Activated CD8-positive, alpha-beta T cell treated with anti-CD3 and anti-CD28 coated beads, Interleukin-2, amount 10 ng/mL, durations not matched to agents 7 days and 5 days (primary cell): ENCODE results near the gene MRPS12. TPM values are rescaled to one million over a fixed set of nuclear protein-coding genes. Genes with fewer than 3 reads are reported as not detected.
"Not testable (repeated sequence)": the region's sequence is repeated elsewhere in the genome, so short reads cannot be mapped to it uniquely, and the experiment has no call there.

Source experiments
- ATAC-seq: fragments of 150-1000 bp; cut with Tn5 transposase; one replicate; pipeline ENCODE4 v1.10.0; 2021; ENCODE audit warnings: moderate library complexity
- CTCF ChIA-PET: fragments of 350-600 bp; sonication (Branson Sonifier 250); formaldehyde crosslinking; loops from one replicate; lab custom pipeline; 2021; ENCODE audit warnings: antibody characterized with exemption; lab: Charles Lee
- POLR2A ChIA-PET: fragments of 350-600 bp; sonication (Branson Sonifier 250); formaldehyde crosslinking; loops from one replicate; lab custom pipeline; 2021; ENCODE audit warnings: antibody characterized with exemption; lab: Charles Lee
- DNase-seq: peaks from one replicate; pipeline ENCODE4 v3.0.0-alpha.2; 2020
- H3K27ac Mint-ChIP-seq: one replicate; pipeline ENCODE4 v1.8.0; 2021; ENCODE audit warnings: mild to moderate bottlenecking, mixed read lengths
- H3K27me3 Mint-ChIP-seq: one replicate; pipeline ENCODE4 v1.8.0; 2021; ENCODE audit warnings: low read depth, mixed read lengths
- H3K36me3 Mint-ChIP-seq: one replicate; pipeline ENCODE4 v1.8.0; 2021; ENCODE audit warnings: low read depth, mixed read lengths
- H3K4me1 Mint-ChIP-seq: one replicate; pipeline ENCODE4 v1.8.0; 2021; ENCODE audit warnings: low read depth, mixed read lengths
- H3K4me3 Mint-ChIP-seq: one replicate; pipeline ENCODE4 v1.8.0; 2021; ENCODE audit warnings: mild to moderate bottlenecking, mixed read lengths
- H3K9me3 Mint-ChIP-seq: one replicate; pipeline ENCODE4 v1.8.0; 2022; ENCODE audit warnings: mixed read lengths; ENCODE audit not compliant: insufficient read depth
- total RNA-seq, 2 experiments: library from RNA; stranded (reverse); gene quantifications; one replicate each; pipeline ENCODE4 v1.2.3, GENCODE V29; 2021

The MRPS12 gene
- total RNA-seq, 2 experiments from 2014 or later: 60.2 to 61.7 TPM

- POLR2A ChIA-PET: no interaction called here
- Mint-ChIP-seq H3K9me3 (no peaks in the 10 kb centered on the region), H3K36me3 (peaks cover 21% of the 10 kb centered on the region), H3K27ac (peak overlapping the region; percentile 10), H3K4me3 (no peak overlapping the region), H3K4me1 (peaks cover 2% of the 10 kb centered on the region), H3K27me3 (no peaks in the 10 kb centered on the region)
- ATAC-seq (no peak), DNase-seq (no peak)
- CTCF ChIA-PET: interaction anchor here (0.6 kb wide), 2 partner anchors 9 to 519 kb away, joined by 3 read pairs; partner anchors contain the start of genes FAM98C, MRPS12 and SARS2
These were observed 9.1 kb upstream of the MRPS12 start for GRCh38 chr19:38921420-38922274.

GRCh38 chr19:38922482-38922881 lies 8.3 kb upstream of the MRPS12 start:
- peaks cover 2% of the 10 kb centered on the region for H3K4me1 Mint-ChIP-seq
- no peak overlapping the region for H3K27ac Mint-ChIP-seq
- ChIA-PET CTCF (no interaction called here), POLR2A (no interaction called here)
- DNase-seq (no peak), ATAC-seq (no peak)
- H3K27me3 Mint-ChIP-seq: no peaks in the 10 kb centered on the region
- no peaks in the 10 kb centered on the region for H3K9me3 Mint-ChIP-seq
- no peak overlapping the region for H3K4me3 Mint-ChIP-seq
- H3K36me3 Mint-ChIP-seq: peaks cover 21% of the 10 kb centered on the region

GRCh38 chr19:38924388-38924787 lies 6.4 kb upstream of the MRPS12 start:
- H3K27me3 Mint-ChIP-seq: no peaks in the 10 kb centered on the region
- CTCF ChIA-PET: interaction anchor here (0.5 to 1.1 kb wide), 2 partner anchors 28 to 421 kb away, joined by 3 read pairs; no protein-coding TSS in a partner anchor
- peak; percentile 40 for ATAC-seq
- H3K9me3 Mint-ChIP-seq: no peaks in the 10 kb centered on the region
- POLR2A ChIA-PET: no interaction called here
- H3K36me3 Mint-ChIP-seq: peaks cover 23% of the 10 kb centered on the region
- H3K27ac Mint-ChIP-seq: peak overlapping the region; percentile 53
- no peak overlapping the region for H3K4me3 Mint-ChIP-seq
- DNase-seq: no peak
- H3K4me1 Mint-ChIP-seq: peaks cover 15% of the 10 kb centered on the region

GRCh38 chr19:38928391-38929001 lies 2.2 kb upstream of the MRPS12 start:
- Mint-ChIP-seq H3K27ac (peak overlapping the region; percentile 66), H3K36me3 (peaks cover 33% of the 10 kb centered on the region), H3K4me1 (peaks cover 33% of the 10 kb centered on the region), H3K27me3 (no peaks in the 10 kb centered on the region), H3K4me3 (peak overlapping the region; percentile 3), H3K9me3 (no peaks in the 10 kb centered on the region)
- CTCF ChIA-PET: interaction anchor here (1.0 to 3.9 kb wide), 8 partner anchors 11 to 685 kb away, joined by 3 to 49 read pairs (median 8); partner anchors contain the start of genes NFKBIB and SIRT2
- POLR2A ChIA-PET: no interaction called here
- no peak for DNase-seq
- ATAC-seq: no peak

- CTCF ChIA-PET: interaction anchor here (0.6 to 3.9 kb wide), 73 partner anchors 9 to 1641 kb away, joined by 3 to 49 read pairs (median 4); partner anchors contain the start of genes ACTN4, CAPN12, ECH1 and EIF3K
- DNase-seq (peak; percentile 94), ATAC-seq (peak; percentile 68)
- H3K4me1 Mint-ChIP-seq: peaks cover 31% of the 10 kb centered on the region
- POLR2A ChIA-PET: interaction anchor here (0.5 to 2.3 kb wide), 13 partner anchors 11 to 556 kb away, joined by 3 to 6 read pairs (median 3); partner anchors contain the start of genes NFKBIB, PSMD8, RINL and SIRT2
- H3K27me3 Mint-ChIP-seq: no peaks in the 10 kb centered on the region
- H3K9me3 Mint-ChIP-seq: peaks cover 6% of the 10 kb centered on the region
- H3K27ac Mint-ChIP-seq: peak within 1 kb of the TSS; percentile 99
- H3K36me3 Mint-ChIP-seq: peaks cover 40% of the 10 kb centered on the region
- peak within 1 kb of the TSS; percentile 98 for H3K4me3 Mint-ChIP-seq
These were observed 592 bp upstream of the MRPS12 start, which contains the start of gene SARS2 for GRCh38 chr19:38929929-38930775. Gene SARS2, minus strand, starts transcription at chr19:38930763. Its CDS starts 27 bp downstream, at chr19:38930736.

GRCh38 chr19:38931521-38931793 lies 713 bp downstream of the MRPS12 start:
- DNase-seq: no peak
- CTCF ChIA-PET: interaction anchor here (1.0 to 3.9 kb wide), 20 partner anchors 9 to 529 kb away, joined by 3 to 49 read pairs (median 6); partner anchors contain the start of genes ECH1, FAM98C, NFKBIB and RINL
- ATAC-seq: no peak
- Mint-ChIP-seq H3K9me3 (peaks cover 7% of the 10 kb centered on the region), H3K4me3 (peak overlapping the region; percentile 98), H3K27me3 (no peaks in the 10 kb centered on the region), H3K4me1 (peaks cover 31% of the 10 kb centered on the region), H3K27ac (peak overlapping the region; percentile 99), H3K36me3 (peaks cover 43% of the 10 kb centered on the region)
- POLR2A ChIA-PET: interaction anchor here (0.6 to 2.3 kb wide), 2 partner anchors 82 to 404 kb away, joined by 4 to 6 read pairs; partner anchors contain the start of gene GMFG

- H3K4me3 Mint-ChIP-seq: peak overlapping the region; percentile 42
These were observed 1.9 kb downstream of the MRPS12 start for GRCh38 chr19:38932425-38933179.

GRCh38 chr19:38933544-38933943 lies 2.8 kb downstream of the MRPS12 start:
- Mint-ChIP-seq H3K9me3 (peaks cover 7% of the 10 kb centered on the region), H3K4me1 (peaks cover 25% of the 10 kb centered on the region), H3K27ac (no peak overlapping the region), H3K36me3 (peaks cover 41% of the 10 kb centered on the region), H3K27me3 (no peaks in the 10 kb centered on the region), H3K4me3 (no peak overlapping the region)
- CTCF ChIA-PET: interaction anchor here (0.8 to 1.3 kb wide), 8 partner anchors 10 to 530 kb away, joined by 3 to 5 read pairs (median 4); partner anchors contain the start of genes FAM98C and NFKBIB
- POLR2A ChIA-PET: interaction anchor here (0.6 kb wide), 1 partner anchor 266 kb away, joined by 3 read pairs; no protein-coding TSS in a partner anchor
- no peak for ATAC-seq
- no peak for DNase-seq

More at GRCh38 chr19:38932425-38933179, 1.9 kb downstream of the MRPS12 start:
- Mint-ChIP-seq H3K27me3 (no peaks in the 10 kb centered on the region), H3K4me1 (peaks cover 30% of the 10 kb centered on the region), H3K36me3 (peaks cover 43% of the 10 kb centered on the region), H3K27ac (peak overlapping the region; percentile 15), H3K9me3 (peaks cover 7% of the 10 kb centered on the region)
- ChIA-PET POLR2A (interaction anchor here (0.6 kb wide), 1 partner anchor 265 kb away, joined by 3 read pairs; no protein-coding TSS in a partner anchor), CTCF (interaction anchor here (0.8 to 3.9 kb wide), 11 partner anchors 8 to 529 kb away, joined by 3 to 12 read pairs (median 4); partner anchors contain the start of genes FAM98C and NFKBIB)
- DNase-seq: peak; percentile 58
- no peak for ATAC-seq

- Mint-ChIP-seq H3K9me3 (peaks cover 8% of the 10 kb centered on the region), H3K4me1 (peaks cover 25% of the 10 kb centered on the region), H3K27ac (no peak overlapping the region), H3K36me3 (peaks cover 14% of the 10 kb centered on the region), H3K4me3 (no peak overlapping the region), H3K27me3 (peaks cover 19% of the 10 kb centered on the region)
- ChIA-PET POLR2A (interaction anchor here (0.6 kb wide), 1 partner anchor 394 kb away, joined by 3 read pairs; no protein-coding TSS in a partner anchor), CTCF (interaction anchor here (1.0 to 2.6 kb wide), 4 partner anchors 8 to 537 kb away, joined by 3 to 15 read pairs (median 4); partner anchors contain the start of genes FAM98C, MRPS12 and SARS2)
- DNase-seq (no peak), ATAC-seq (no peak)
These were observed 9.2 kb downstream of the MRPS12 start for GRCh38 chr19:38939957-38940356.

- POLR2A ChIA-PET: interaction anchor here (1.1 kb wide), 1 partner anchor 11 kb away, joined by 3 read pairs; the partner anchor contains the start of genes MRPS12 and SARS2
- not testable (repeated sequence) for ATAC-seq, H3K4me3 Mint-ChIP-seq, H3K36me3 Mint-ChIP-seq, H3K27ac Mint-ChIP-seq, H3K9me3 Mint-ChIP-seq
- Mint-ChIP-seq H3K27me3 (peaks cover 19% of the 10 kb centered on the region), H3K4me1 (peaks cover 25% of the 10 kb centered on the region)
- CTCF ChIA-PET: interaction anchor here (1.5 kb wide), 1 partner anchor 539 kb away, joined by 4 read pairs; the partner anchor contains the start of gene FAM98C
- DNase-seq: peak; percentile 38
These were observed 10.7 kb downstream of the MRPS12 start for GRCh38 chr19:38941466-38941865.
